ENCODE data around the gene ZNF296.
A peak's percentile ranks its signal among the peaks of the same experiment; 100 is the strongest.
"Not testable (repeated sequence)": the region's sequence is repeated elsewhere in the genome, so short reads cannot be mapped to it uniquely, and the experiment has no call there.

Gene ZNF296

GRCh38 chr19:45076029-45076850, at the start of gene ZNF296:
Gene ZNF296, minus strand, starts transcription at chr19:45076478. Its CDS starts 105 bp downstream, at chr19:45076373.
- DNase-seq = peak; percentile 54

- DNase-seq = no peak
Measured at GRCh38 chr19:45125360-45125759, 49.1 kb upstream of the ZNF296 start.

GRCh38 chr19:45124021-45124420, 47.7 kb upstream of the ZNF296 start:
- DNase-seq = no peak

- no peak for DNase-seq
Measured at GRCh38 chr19:45123440-45123850, 47.2 kb upstream of the ZNF296 start.

- no peak for DNase-seq
Measured at GRCh38 chr19:45122832-45123231, 46.6 kb upstream of the ZNF296 start.

GRCh38 chr19:45121827-45122345, 45.6 kb upstream of the ZNF296 start:
- DNase-seq = no peak

GRCh38 chr19:45119582-45119981, 43.3 kb upstream of the ZNF296 start:
- DNase-seq = no peak

- DNase-seq = not testable (repeated sequence)
Measured at GRCh38 chr19:45118591-45119355, 42.5 kb upstream of the ZNF296 start.

GRCh38 chr19:45118106-45118505, 41.8 kb upstream of the ZNF296 start:
- DNase-seq = no peak

- no peak for DNase-seq
Measured at GRCh38 chr19:45117671-45118070, 41.4 kb upstream of the ZNF296 start.

GRCh38 chr19:45117167-45117594, 40.9 kb upstream of the ZNF296 start:
- no peak for DNase-seq

- DNase-seq = no peak
Measured at GRCh38 chr19:45115809-45116615, 39.7 kb upstream of the ZNF296 start.

- no peak for DNase-seq
Measured at GRCh38 chr19:45114116-45114515, 37.8 kb upstream of the ZNF296 start.

- no peak for DNase-seq
Measured at GRCh38 chr19:45113628-45114027, 37.4 kb upstream of the ZNF296 start.

- no peak for DNase-seq
Measured at GRCh38 chr19:45112111-45112827, 36.0 kb upstream of the ZNF296 start.

- no peak for DNase-seq
Measured at GRCh38 chr19:45110851-45111266, 34.6 kb upstream of the ZNF296 start.

- DNase-seq = no peak
Measured at GRCh38 chr19:45107621-45108150, 31.4 kb upstream of the ZNF296 start.

GRCh38 chr19:45106363-45106762, 30.1 kb upstream of the ZNF296 start:
- DNase-seq = not testable (repeated sequence)

- no peak for DNase-seq
Measured at GRCh38 chr19:45104658-45105349, 28.5 kb upstream of the ZNF296 start.

- DNase-seq = no peak
Measured at GRCh38 chr19:45103508-45104319, 27.4 kb upstream of the ZNF296 start.

All from fibroblast of skin of right biceps (primary cell).